PC-3 (cell line): ENCODE results near the gene SNX21. TPM values are rescaled to one million over a fixed set of nuclear protein-coding genes. Genes with fewer than 3 reads are reported as not detected.

ENCODE experiments used
- ATAC-seq: fragments of 200-7000 bp; cut with Tn5 transposase; 2 replicates; pipeline ENCODE4 v1.9.1; 2020; ENCODE audit warnings: mild to moderate bottlenecking, moderate library complexity
- BruUV-seq: library from RNA; stranded (reverse); fragments of 400-500 nt; replicated peaks from 2 replicates; lab custom pipeline; 2021; lab: Mats Ljungman, UMichigan
- CTCF ChIA-PET: fragments of 300-600 bp; sonication (Branson Sonifier 250); formaldehyde crosslinking; loops from one replicate; lab custom pipeline; 2022; ENCODE audit warnings: antibody characterized with exemption; lab: Charles Lee
- POLR2A ChIA-PET: fragments of 300-600 bp; sonication (Branson Sonifier 250); formaldehyde crosslinking; loops from one replicate; lab custom pipeline; 2022; ENCODE audit warnings: antibody characterized with exemption; ENCODE audit not compliant: unreplicated experiment; lab: Charles Lee
- DNase-seq: peaks from one replicate; pipeline ENCODE4 v3.0.0-alpha.2; 2015
- H2AFZ ChIP-seq: fragments of 300-600 bp; sonication (generic); 2 replicates; pipeline ENCODE4 v1.6.0; 2016; ENCODE audit warnings: antibody characterized with exemption, low read length
- H3F3A ChIP-seq: fragments of 300-600 bp; sonication (generic); one replicate; pipeline ENCODE4 v1.6.0; 2017; ENCODE audit warnings: antibody characterized with exemption, low read length, control low read depth, mild to moderate bottlenecking; ENCODE audit not compliant: unreplicated experiment
- H3K27ac ChIP-seq: fragments of 300-600 bp; sonication (generic); 2 replicates; pipeline ENCODE4 v1.5.1; 2016; ENCODE audit warnings: mild to moderate bottlenecking, low read length
- H3K27me3 ChIP-seq: fragments of 300-600 bp; sonication (generic); 2 replicates; pipeline ENCODE4 v1.6.1; 2016; ENCODE audit warnings: low read length, mixed read lengths
- H3K36me3 ChIP-seq: fragments of 300-600 bp; sonication (generic); 2 replicates; pipeline ENCODE4 v1.6.1; 2016; ENCODE audit warnings: low read depth, mixed run types, low read length, mixed read lengths
- H3K4me1 ChIP-seq: fragments of 300-600 bp; sonication (generic); 2 replicates; pipeline ENCODE4 v1.5.1; 2016; ENCODE audit warnings: low read length; ENCODE audit not compliant: insufficient read depth
- H3K4me2 ChIP-seq: fragments of 300-600 bp; sonication (generic); 2 replicates; pipeline ENCODE4 v1.6.0; 2016; ENCODE audit warnings: low read length
- H3K4me3 ChIP-seq: fragments of 300-600 bp; sonication (generic); 2 replicates; pipeline ENCODE4 v1.5.1; 2016; ENCODE audit warnings: mild to moderate bottlenecking, low read length, mixed read lengths
- H3K79me2 ChIP-seq: fragments of 300-600 bp; sonication (generic); 2 replicates; pipeline ENCODE4 v1.6.1; 2017; ENCODE audit warnings: low read length, mixed read lengths
- H3K9ac ChIP-seq: fragments of 300-600 bp; sonication (generic); 2 replicates; pipeline ENCODE4 v1.6.0; 2016; ENCODE audit warnings: mild to moderate bottlenecking, low read length
- H3K9me2 ChIP-seq: fragments of 300-600 bp; sonication (generic); replicated peaks from 2 replicates; pipeline ENCODE4 v1.6.1; 2016; ENCODE audit warnings: mixed run types, low read length, mixed read lengths
- H3K9me3 ChIP-seq: fragments of 300-600 bp; sonication (generic); 2 replicates; pipeline ENCODE4 v1.6.1; 2016; ENCODE audit warnings: low read length, mixed read lengths
- H4K20me1 ChIP-seq: fragments of 300-600 bp; sonication (generic); 2 replicates; pipeline ENCODE4 v1.6.1; 2016; ENCODE audit warnings: low read length, mixed read lengths
- CTCF ChIP-seq: fragments of 300-600 bp; sonication (generic); conservative IDR thresholded peaks from 2 replicates; pipeline ENCODE4 v1.5.1; 2017; ENCODE audit warnings: antibody characterized with exemption, low read depth, mild to moderate bottlenecking, low read length
- EZH2 ChIP-seq: fragments of 300-600 bp; sonication (generic); IDR thresholded peaks from one replicate; pipeline ENCODE4 v1.6.1; 2017; ENCODE audit warnings: antibody characterized with exemption, mild to moderate bottlenecking, low read length; ENCODE audit not compliant: unreplicated experiment
- EZH2phosphoT487 ChIP-seq: fragments of 300-600 bp; sonication (generic); IDR thresholded peaks from 2 replicates; pipeline ENCODE4 v1.6.1; 2018; ENCODE audit warnings: mild to moderate bottlenecking, antibody characterized with exemption, low read length, borderline replicate concordance
- intact Hi-C: fragments of 100-400 bp; cut with micrococcal nuclease; formaldehyde crosslinking; loops from 2 replicates; pipeline ENCODE4 v1.9.0; 2023
- total RNA-seq: library from RNA; depleted of rRNA; stranded (reverse); fragments of >200 nt; gene quantifications from 2 replicates; pipeline ENCODE4 v1.2.3, GENCODE V29; 2014

The SNX21 gene
- total RNA-seq, 1 experiment from 2014 or later, result 90.1 TPM

- Histone ChIP-seq H3K9ac (no peak overlapping the region), H2AFZ (no peak overlapping the region), H3K27me3 (no peaks in the 10 kb centered on the region), H3K79me2 (peaks cover 14% of the 10 kb centered on the region), H4K20me1 (peaks cover 11% of the 10 kb centered on the region; the same call in 1 of the 2 replicates), H3K36me3 (peaks cover 21% of the 10 kb centered on the region), H3K27ac (no peak overlapping the region), H3K4me2 (no peak overlapping the region), H3K9me2 (no peaks in the 10 kb centered on the region), H3F3A (peaks cover 8% of the 10 kb centered on the region), H3K9me3 (no peaks in the 10 kb centered on the region), H3K4me1 (peaks cover 32% of the 10 kb centered on the region; the same call in 1 of the 2 replicates), H3K4me3 (no peak overlapping the region)
- intact Hi-C loops, result loop anchor here (10.0 kb wide), 1 partner anchor 115 kb away; the partner anchor contains the start of gene PCIF1
- no peak for TF ChIP-seq EZH2phosphoT487
- no peak for TF ChIP-seq EZH2
- TF ChIP-seq CTCF, result no peak
- no TSS peak for BruUV-seq
- ATAC-seq (no peak), DNase-seq (no peak)
- ChIA-PET POLR2A (no interaction called here), CTCF (interaction anchor here (0.7 kb wide), 1 partner anchor 194 kb away, joined by 3 read pairs; no protein-coding TSS in a partner anchor)
Observed at GRCh38 chr20:45819466-45819865, 14.1 kb upstream of the SNX21 start.

- POLR2A ChIA-PET, result no interaction called here
- Histone ChIP-seq H3K4me2 (no peak overlapping the region), H3K4me1 (peaks cover 16% of the 10 kb centered on the region; the same call in 1 of the 2 replicates), H4K20me1 (peaks cover 1% of the 10 kb centered on the region; the same call in 1 of the 2 replicates), H2AFZ (no peak overlapping the region), H3K4me3 (no peak overlapping the region), H3K27ac (no peak overlapping the region), H3K9me3 (no peaks in the 10 kb centered on the region), H3F3A (no peaks in the 10 kb centered on the region), H3K36me3 (peaks cover 1% of the 10 kb centered on the region), H3K79me2 (no peaks in the 10 kb centered on the region), H3K27me3 (no peaks in the 10 kb centered on the region), H3K9ac (no peak overlapping the region), H3K9me2 (no peaks in the 10 kb centered on the region)
- TF ChIP-seq CTCF (no peak), EZH2 (no peak), EZH2phosphoT487 (no peak)
- ATAC-seq (no peak), DNase-seq (no peak)
- intact Hi-C loops, result no loop called here
- CTCF ChIA-PET, result interaction anchor here (0.6 to 1.2 kb wide), 2 partner anchors 23 to 42 kb away, joined by 3 to 5 read pairs; no protein-coding TSS in a partner anchor
- no TSS peak for BruUV-seq
Observed at GRCh38 chr20:45821947-45822346, 11.7 kb upstream of the SNX21 start.

GRCh38 chr20:45822857-45823256 lies 10.7 kb upstream of the SNX21 start:
- Histone ChIP-seq H3K4me3 (peak overlapping the region; percentile 60), H3K4me2 (peak overlapping the region; percentile 86), H3K27ac (no peak overlapping the region), H2AFZ (peak overlapping the region; percentile 77), H3F3A (no peaks in the 10 kb centered on the region), H3K9ac (peak overlapping the region; percentile 9; the same call in 1 of the 2 replicates), H3K4me1 (peaks cover 9% of the 10 kb centered on the region; the same call in 1 of the 2 replicates), H4K20me1 (no peaks in the 10 kb centered on the region), H3K79me2 (no peaks in the 10 kb centered on the region), H3K36me3 (no peaks in the 10 kb centered on the region), H3K9me2 (no peaks in the 10 kb centered on the region), H3K27me3 (no peaks in the 10 kb centered on the region), H3K9me3 (no peaks in the 10 kb centered on the region)
- ATAC-seq (peak; percentile 82), DNase-seq (peak; percentile 67)
- no TSS peak for BruUV-seq
- intact Hi-C loops, result no loop called here
- ChIA-PET POLR2A (interaction anchor here (0.6 kb wide), 1 partner anchor 234 kb away, joined by 5 read pairs; no protein-coding TSS in a partner anchor), CTCF (interaction anchor here (0.6 to 0.7 kb wide), 2 partner anchors 11 to 64 kb away, joined by 3 to 5 read pairs; no protein-coding TSS in a partner anchor)
- TF ChIP-seq EZH2 (no peak), EZH2phosphoT487 (no peak), CTCF (no peak)
